GM19025 (cell line): ENCODE results near the gene C17orf67.
A peak's percentile ranks its signal among the peaks of the same experiment; 100 is the strongest.

Experiments
- ATAC-seq: cut with Tn5 transposase; IDR thresholded peaks from one replicate; pipeline ENCODE4 v1.9.1; 2021; ENCODE audit warnings: mild to moderate bottlenecking, low read depth, moderate library complexity; ENCODE audit not compliant: unreplicated experiment

The C17orf67 gene

DNA sequence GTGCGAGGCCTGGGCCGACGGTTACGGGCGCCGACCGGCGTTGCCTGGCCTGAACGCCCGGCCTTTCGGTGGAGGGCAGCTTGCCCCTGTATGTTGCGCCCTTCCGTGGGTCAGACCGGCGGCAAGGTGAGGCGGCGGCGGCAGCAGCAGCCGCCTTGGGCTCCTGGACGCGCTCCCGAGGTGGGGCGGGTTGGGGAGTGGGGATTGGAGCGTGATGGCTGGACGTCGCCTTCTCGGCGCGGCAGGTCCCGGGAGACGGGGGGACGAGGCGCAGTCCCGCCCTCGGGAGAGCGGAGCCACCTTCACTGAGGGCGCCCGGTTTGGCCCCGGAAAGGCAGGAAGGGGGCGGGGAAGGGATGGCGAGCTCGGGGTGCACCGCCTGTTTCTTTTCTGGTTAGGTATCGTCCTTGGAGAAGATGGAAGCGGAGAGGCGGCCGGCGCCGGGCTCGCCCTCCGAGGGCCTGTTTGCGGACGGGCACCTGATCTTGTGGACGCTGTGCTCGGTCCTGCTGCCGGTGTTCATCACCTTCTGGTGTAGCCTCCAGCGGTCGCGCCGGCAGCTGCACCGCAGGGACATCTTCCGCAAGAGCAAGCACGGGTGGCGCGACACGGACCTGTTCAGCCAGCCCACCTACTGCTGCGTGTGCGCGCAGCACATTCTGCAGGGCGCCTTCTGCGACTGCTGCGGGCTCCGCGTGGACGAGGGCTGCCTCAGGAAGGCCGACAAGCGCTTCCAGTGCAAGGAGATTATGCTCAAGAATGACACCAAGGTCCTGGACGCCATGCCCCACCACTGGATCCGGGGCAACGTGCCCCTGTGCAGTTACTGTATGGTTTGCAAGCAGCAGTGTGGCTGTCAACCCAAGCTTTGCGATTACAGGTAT is 902 bp upstream of the C17orf67 start:
- ATAC-seq: peak; percentile 24

GRCh38 chr17:56833057-56833808 is 487 bp downstream of the C17orf67 start:
- peak; percentile 46 for ATAC-seq

GRCh38 chr17:56832446-56832845 is 1.3 kb downstream of the C17orf67 start:
- no peak for ATAC-seq

GRCh38 chr17:56831369-56832095 is 2.2 kb downstream of the C17orf67 start:
- ATAC-seq: no peak

DNA sequence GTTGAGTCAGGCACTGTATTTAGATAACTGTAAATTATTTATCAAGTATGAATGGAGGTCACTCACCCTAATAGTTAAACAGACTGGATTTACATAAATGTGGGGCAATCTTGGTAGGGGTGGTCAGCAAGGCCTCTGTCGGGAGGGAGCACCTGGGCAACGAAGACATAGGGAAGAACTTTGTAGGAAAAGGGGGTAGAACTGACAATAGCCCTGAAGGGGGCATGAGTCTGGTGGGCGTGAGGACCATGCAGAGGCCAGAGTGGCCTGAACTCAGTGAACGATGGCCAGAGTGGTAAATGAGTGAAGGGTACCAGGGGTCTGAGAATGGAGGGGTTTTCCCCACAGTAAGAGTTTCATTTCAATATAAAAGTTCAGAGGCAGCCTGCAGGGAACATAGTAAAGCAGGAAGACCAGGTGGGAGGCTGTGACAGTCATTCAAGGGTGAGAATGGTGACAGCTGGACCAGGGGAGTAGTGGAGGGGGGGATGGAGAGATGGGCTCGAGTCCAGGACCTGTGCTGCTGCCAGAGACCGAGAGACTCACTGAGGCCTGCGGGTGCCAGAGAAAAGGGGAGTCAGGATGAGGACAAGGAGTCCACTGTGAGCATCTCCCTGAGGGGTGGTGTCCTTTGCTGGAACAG is 2.9 kb downstream of the C17orf67 start:
- no peak for ATAC-seq

DNA sequence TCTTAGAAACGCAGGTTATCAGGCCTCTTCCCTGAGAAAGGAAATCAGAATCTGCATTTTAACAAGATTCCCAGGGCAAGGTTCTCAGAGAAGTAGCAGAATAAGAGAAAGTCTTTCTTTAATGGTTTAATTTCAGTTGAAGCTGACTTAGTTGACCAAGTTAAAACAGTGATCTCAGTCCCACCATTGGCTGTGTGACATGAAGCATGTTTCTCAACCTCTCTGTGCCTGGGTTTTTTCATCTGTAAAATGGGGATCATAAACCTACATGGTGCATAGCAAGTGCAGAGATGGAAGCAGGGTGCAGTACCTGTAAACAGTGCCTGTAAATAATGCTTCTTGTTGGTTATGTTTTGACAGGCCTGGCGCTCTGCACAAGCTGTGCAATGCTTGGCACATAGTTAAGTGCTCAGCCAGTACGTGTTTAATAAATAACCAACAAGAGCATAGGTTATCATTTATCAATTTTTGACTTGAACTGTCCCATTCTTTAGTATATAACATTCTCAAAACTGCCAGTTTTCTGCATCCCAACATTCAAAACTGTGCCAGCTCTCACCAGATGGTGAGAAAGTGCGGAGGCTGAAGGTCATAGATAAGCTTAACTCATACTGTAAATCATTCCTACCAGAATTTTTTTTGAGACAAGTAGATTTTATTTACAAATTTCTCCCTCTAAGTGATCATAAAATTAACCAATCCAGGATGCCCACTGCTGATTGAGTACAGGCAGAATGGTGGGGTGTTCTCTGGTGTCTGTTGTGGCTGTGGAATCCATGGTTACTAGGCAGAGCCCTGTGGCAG is 6.9 kb downstream of the C17orf67 start:
- ATAC-seq: no peak

DNA sequence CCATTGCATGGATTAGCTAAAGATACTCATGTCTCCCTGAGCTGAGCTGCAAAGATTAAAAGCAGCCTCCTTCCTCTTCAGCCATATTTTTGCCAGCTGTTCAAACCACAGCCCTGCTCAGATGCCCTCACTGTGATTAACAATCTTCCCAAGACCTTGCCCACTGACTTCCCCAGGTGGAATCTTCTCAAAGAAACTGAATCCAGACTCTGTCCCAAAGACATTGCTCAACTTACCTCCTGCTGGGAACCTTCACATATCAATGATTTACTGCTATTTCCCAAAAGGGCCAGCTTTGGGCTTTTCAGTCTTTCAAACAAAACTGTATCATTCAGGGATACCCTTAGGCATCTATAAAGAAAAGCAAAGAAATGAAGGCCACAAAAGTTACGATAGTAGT is 9.2 kb downstream of the C17orf67 start:
- no peak for ATAC-seq

DNA sequence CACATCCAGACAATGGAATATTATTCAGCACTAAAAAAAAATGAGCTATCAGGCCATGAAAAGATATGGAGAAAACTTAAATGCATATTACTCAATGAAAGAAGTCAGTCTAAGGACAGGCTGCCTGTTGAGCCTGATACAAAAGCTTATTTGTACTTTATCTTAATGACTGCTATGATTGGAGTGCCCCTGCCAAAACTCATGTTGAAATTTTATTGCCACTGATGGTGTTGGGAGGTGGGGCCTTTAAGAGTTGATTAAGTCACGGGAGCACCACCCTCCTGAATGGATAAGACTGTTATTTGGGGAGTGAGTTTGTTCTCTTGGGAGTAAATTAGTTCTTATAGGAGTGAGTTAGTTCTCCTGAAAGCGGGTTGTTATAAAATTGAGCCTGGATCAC is 9.9 kb downstream of the C17orf67 start:
- ATAC-seq: no peak

- ATAC-seq: no peak
These were observed 11.0 kb downstream of the C17orf67 start for GRCh38 chr17:56822725-56823124.

- ATAC-seq: peak; percentile 47
These were observed 11.7 kb downstream of the C17orf67 start for GRCh38 chr17:56821847-56822534.

GRCh38 chr17:56820207-56820606 is 13.5 kb downstream of the C17orf67 start:
- no peak for ATAC-seq

- ATAC-seq: no peak
These were observed 14.1 kb downstream of the C17orf67 start for GRCh38 chr17:56819431-56820145.

DNA sequence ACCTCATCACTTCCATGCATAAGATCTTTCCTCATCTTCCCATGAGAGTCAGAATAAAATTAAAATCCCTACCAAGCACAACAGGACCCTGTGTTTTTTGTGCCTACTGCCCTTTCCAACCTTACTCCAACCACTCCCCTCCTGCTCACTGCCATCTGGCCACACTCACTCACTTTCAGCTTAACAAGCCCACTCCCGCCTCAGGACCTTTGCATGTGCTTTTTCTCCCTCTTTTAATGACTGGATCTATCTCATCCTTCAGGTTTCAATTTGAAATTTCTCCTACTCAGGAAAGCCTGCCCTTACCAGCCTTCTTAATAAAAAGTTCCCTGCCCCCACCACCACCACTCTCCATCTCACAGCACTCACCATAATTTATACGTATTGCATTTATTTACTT is 14.7 kb downstream of the C17orf67 start:
- no peak for ATAC-seq

- ATAC-seq: no peak
These were observed 16.7 kb downstream of the C17orf67 start for GRCh38 chr17:56817066-56817465.

- no peak for ATAC-seq
These were observed 18.0 kb downstream of the C17orf67 start for GRCh38 chr17:56815711-56816110.

- no peak for ATAC-seq
These were observed 20.8 kb downstream of the C17orf67 start for GRCh38 chr17:56812901-56813388.

- no peak for ATAC-seq
These were observed 22.6 kb downstream of the C17orf67 start for GRCh38 chr17:56810891-56811775.
